Breast epithelium (tissue), 4 donors: ENCODE data around the gene LPP. TPM values are rescaled to one million over a fixed set of nuclear protein-coding genes. Genes with fewer than 3 reads are reported as not detected.

Source experiments
- DNase-seq, 2 donors: peaks; one replicate each; pipeline ENCODE4 v3.0.0-alpha.2; 2019; ENCODE audit warnings: low spot score in 2 of 2
- H3K27ac ChIP-seq, 2 donors: fragments of 200-600 bp; sonication (generic) in 1 of 2; one replicate each; pipeline ENCODE4 v1.5.1; 2016 to 2019; ENCODE audit warnings: mild to moderate bottlenecking in 1 of 2
- H3K27me3 ChIP-seq, 2 donors: fragments of 200-600 bp; sonication (generic) in 1 of 2; one replicate each; pipeline versions ENCODE4 v1.5.1 to v1.6.0; 2017 to 2019; ENCODE audit warnings: control low read depth in 1 of 2, mild to moderate bottlenecking in 1 of 2
- H3K36me3 ChIP-seq: fragments of 200-600 bp; one replicate; pipeline ENCODE4 v1.5.1; 2019
- H3K4me1 ChIP-seq, 2 donors: fragments of 200-600 bp; sonication (generic); one replicate each; pipeline ENCODE4 v1.5.1; 2016 to 2019; ENCODE audit warnings: control low read depth in 1 of 2
- H3K4me3 ChIP-seq, 3 donors: fragments of 200-600 bp; sonication (generic); 1 replicate in 2 of 3; 2 replicates in 1 of 3; pipeline ENCODE4 v1.5.1; 2016 to 2019; ENCODE audit warnings: mild to moderate bottlenecking in 3 of 3, moderate library complexity in 2 of 3
- H3K9me3 ChIP-seq, 2 donors: fragments of 200-600 bp; sonication (generic) in 1 of 2; one replicate each; pipeline ENCODE4 v1.5.1; 2016 to 2019; ENCODE audit warnings: control low read depth in 1 of 2
- POLR2A ChIP-seq: fragments of 450-650 bp; IDR thresholded peaks from one replicate; pipeline ENCODE4 v1.6.1; 2016; ENCODE audit warnings: antibody characterized with exemption, mild to moderate bottlenecking, moderate library complexity
- POLR2AphosphoS5 ChIP-seq, 3 donors: sonication (generic); formaldehyde crosslinking; IDR thresholded peaks; one replicate each; pipeline ENCODE4 v1.6.1; 2017; ENCODE audit warnings: antibody characterized with exemption in 3 of 3
- intact Hi-C: fragments of 100-400 bp; cut with DNase I; formaldehyde crosslinking; loops from one replicate; pipeline ENCODE4 v1.15.1; 2023; ENCODE audit warnings: low total_unique reads
- total RNA-seq, 3 donors: library from RNA; depleted of rRNA; stranded (reverse); fragments of >200 nt; gene quantifications; one replicate each; pipeline ENCODE4 v1.1.0, GENCODE V29; 2016
- TF ChIP-seq, protein P1 (sequence below), 3 donors: fragments of 450-650 bp; IDR thresholded peaks; one replicate each; pipeline ENCODE4 v1.5.1; 2016 to 2017; ENCODE audit warnings: antibody characterized with exemption in 3 of 3, mild to moderate bottlenecking in 3 of 3, moderate library complexity in 3 of 3

LPP gene
- total RNA-seq, 3 donors from 2014 or later: 135 to 183 (median 147) TPM

DNA sequence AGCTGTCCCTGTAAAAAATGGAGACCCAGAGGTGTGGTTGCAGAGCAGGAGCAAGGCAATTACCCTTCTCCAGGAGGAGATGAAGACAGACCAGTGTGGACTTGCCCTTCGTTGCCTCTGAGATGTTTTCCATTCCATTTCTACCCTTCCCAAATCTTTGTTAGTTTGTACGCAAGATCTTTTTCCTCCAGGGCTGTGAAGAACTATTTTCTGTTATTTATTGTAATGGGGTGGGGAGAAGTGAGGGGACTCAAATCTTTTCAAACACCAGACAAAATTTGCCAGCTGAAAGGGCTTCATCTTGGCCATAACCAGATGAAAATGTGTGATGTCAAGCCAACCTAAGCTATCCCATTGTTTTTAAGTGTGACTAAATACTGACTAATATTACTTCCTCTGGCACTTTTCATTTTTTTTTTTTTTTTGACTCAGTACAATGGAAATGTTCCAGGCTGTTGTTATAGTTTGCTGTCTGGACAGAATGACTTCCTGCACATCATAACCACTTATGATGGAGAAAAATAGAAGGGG lies 746.5 kb downstream of the LPP start:
- DNase-seq: peak in 1 of 2 donors; percentile 29
- Histone ChIP-seq H3K27me3 (no peaks in the 10 kb centered on the region), H3K4me1 (peaks cover 6 to 8% of the 10 kb centered on the region in 2 donors), H3K27ac (peak overlapping the region; percentile 77 to 81), H3K9me3 (no peaks in the 10 kb centered on the region), H3K36me3 (no peaks in the 10 kb centered on the region), H3K4me3 (no peak overlapping the region)
- intact Hi-C loops: no loop called here
- TF ChIP-seq POLR2A (no peak), POLR2AphosphoS5 (IDR thresholded peaks at IDR 0.05) (no peak)
- TF ChIP-seq, protein P1, sequence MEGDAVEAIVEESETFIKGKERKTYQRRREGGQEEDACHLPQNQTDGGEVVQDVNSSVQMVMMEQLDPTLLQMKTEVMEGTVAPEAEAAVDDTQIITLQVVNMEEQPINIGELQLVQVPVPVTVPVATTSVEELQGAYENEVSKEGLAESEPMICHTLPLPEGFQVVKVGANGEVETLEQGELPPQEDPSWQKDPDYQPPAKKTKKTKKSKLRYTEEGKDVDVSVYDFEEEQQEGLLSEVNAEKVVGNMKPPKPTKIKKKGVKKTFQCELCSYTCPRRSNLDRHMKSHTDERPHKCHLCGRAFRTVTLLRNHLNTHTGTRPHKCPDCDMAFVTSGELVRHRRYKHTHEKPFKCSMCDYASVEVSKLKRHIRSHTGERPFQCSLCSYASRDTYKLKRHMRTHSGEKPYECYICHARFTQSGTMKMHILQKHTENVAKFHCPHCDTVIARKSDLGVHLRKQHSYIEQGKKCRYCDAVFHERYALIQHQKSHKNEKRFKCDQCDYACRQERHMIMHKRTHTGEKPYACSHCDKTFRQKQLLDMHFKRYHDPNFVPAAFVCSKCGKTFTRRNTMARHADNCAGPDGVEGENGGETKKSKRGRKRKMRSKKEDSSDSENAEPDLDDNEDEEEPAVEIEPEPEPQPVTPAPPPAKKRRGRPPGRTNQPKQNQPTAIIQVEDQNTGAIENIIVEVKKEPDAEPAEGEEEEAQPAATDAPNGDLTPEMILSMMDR (IDR thresholded peaks at IDR 0.05): no peak

DNA sequence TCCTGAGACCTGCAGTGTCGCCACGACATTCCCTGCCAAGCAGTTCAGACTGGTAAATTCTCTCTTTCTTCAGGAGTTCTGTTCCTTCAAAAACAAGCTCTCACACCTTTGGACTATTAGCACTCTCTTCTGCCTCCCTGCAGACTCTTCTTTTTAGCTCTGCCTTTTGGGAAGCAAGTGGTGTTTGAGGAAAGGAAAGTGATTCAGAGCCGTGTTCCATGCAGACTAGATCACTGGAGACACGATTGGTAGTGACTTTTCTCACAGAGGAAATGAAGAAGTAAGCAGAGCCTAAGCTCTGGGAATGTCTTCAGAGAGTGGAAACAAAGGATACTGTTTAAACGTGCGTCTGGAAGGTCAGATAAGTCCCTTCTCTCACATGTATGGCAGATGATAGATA lies 747.2 kb downstream of the LPP start:
- no peak for DNase-seq
- H3K27me3 ChIP-seq: no peaks in the 10 kb centered on the region
- no peak overlapping the region for H3K4me3 ChIP-seq
- no peaks in the 10 kb centered on the region for H3K9me3 ChIP-seq
- H3K36me3 ChIP-seq: no peaks in the 10 kb centered on the region
- peak overlapping the region; percentile 77 to 81 for H3K27ac ChIP-seq
- TF ChIP-seq, protein P1 (IDR thresholded peaks at IDR 0.05): no peak
- TF ChIP-seq POLR2A: no peak
- TF ChIP-seq POLR2AphosphoS5 (IDR thresholded peaks at IDR 0.05): no peak
- peaks cover 6 to 8% of the 10 kb centered on the region in 2 donors for H3K4me1 ChIP-seq
- intact Hi-C loops: no loop called here

DNA sequence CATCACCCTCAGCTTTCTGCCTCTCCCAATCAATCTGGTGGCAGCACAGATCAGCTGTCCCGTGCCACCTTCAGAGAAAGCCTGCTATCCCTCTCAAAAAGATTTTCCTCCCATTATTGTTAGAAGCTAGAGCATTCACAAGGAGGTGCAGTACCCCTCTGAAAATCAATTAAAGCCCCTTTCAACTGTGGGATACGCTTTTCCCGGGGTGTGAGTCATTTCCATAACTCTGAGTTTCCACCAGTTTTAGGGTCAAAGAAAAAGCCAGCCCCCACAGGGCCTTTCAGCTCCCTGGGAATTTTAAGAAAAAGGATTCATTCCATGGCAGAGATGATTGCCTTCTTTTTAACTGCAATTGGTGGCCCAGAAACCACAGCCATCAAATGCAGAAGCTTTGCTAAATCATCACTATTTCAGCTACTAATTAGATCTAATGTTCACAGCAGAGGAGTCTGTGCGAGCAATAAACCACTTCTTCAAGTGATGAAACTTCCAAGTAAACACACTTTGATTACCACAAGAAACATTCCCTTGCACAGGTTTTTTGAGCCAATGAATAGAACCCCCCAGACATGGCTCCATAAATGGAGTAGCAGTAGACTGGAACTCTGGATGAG lies 747.8 kb downstream of the LPP start:
- no peak overlapping the region for H3K4me3 ChIP-seq
- no peak for TF ChIP-seq POLR2AphosphoS5 (IDR thresholded peaks at IDR 0.05)
- TF ChIP-seq, protein P1 (IDR thresholded peaks at IDR 0.05): no peak
- no peak for TF ChIP-seq POLR2A
- no peak for DNase-seq
- H3K36me3 ChIP-seq: no peaks in the 10 kb centered on the region
- intact Hi-C loops: no loop called here
- no peaks in the 10 kb centered on the region for H3K27me3 ChIP-seq
- peaks cover 6 to 8% of the 10 kb centered on the region in 2 donors for H3K4me1 ChIP-seq
- peak overlapping the region; percentile 77 to 81 for H3K27ac ChIP-seq
- no peaks in the 10 kb centered on the region for H3K9me3 ChIP-seq

DNA sequence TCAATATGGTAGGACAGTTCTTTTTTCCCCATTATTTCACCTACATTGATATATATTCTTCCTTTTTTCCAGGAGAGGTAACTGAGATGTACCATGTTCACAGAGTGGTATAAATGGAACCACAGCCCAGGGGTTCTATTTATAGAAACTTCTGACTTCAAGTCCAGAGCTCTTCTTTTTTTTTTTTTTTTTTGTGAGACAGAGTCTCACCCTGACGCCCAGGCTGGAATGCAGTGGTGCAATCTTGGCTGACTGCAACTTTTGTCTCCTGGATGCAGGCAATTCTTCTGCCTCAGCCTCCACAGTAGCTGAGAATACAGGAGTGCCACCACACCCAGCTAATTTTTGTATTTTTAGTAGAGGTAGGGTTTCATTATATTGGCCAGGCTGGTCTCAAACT lies 750.7 kb downstream of the LPP start:
- no peaks in the 10 kb centered on the region for H3K27me3 ChIP-seq
- H3K4me3 ChIP-seq: no peak overlapping the region
- no peaks in the 10 kb centered on the region for H3K36me3 ChIP-seq
- H3K9me3 ChIP-seq: no peaks in the 10 kb centered on the region
- TF ChIP-seq POLR2AphosphoS5 (IDR thresholded peaks at IDR 0.05) (no peak), POLR2A (no peak)
- TF ChIP-seq, protein P1 (IDR thresholded peaks at IDR 0.05): no peak
- DNase-seq: no peak
- intact Hi-C loops: no loop called here
- no peak overlapping the region for H3K27ac ChIP-seq
- peaks cover 6 to 8% of the 10 kb centered on the region in 2 donors for H3K4me1 ChIP-seq

DNA sequence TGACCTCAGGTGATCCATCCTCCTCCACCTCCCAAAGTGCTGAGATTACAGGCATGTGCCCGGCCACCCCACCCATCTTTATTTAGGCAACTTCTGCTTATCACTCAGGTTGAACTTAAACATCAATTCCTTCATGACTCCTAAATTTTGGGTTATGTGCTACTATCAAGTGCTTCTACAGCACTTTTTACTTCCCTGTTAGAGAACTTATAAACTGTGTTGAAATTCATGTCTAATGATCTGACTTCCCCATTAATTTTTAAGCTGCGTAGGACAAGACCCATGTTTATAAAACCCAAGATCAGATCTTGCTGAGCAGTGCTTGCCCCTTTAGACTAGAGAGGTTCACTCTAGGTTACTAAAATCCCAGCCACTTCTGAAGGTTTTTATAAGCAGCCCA lies 751.6 kb downstream of the LPP start:
- DNase-seq: no peak
- intact Hi-C loops: no loop called here

More for the DNA sequence above, 751.6 kb downstream of the LPP start:
- Histone ChIP-seq H3K4me1 (peaks cover 0 to 4% of the 10 kb centered on the region in 2 donors), H3K27me3 (no peaks in the 10 kb centered on the region), H3K4me3 (no peak overlapping the region), H3K9me3 (no peaks in the 10 kb centered on the region), H3K36me3 (no peaks in the 10 kb centered on the region), H3K27ac (no peak overlapping the region)
- TF ChIP-seq POLR2AphosphoS5 (IDR thresholded peaks at IDR 0.05) (no peak), POLR2A (no peak)
- TF ChIP-seq, protein P1 (IDR thresholded peaks at IDR 0.05): no peak
